Astrocyte of the spinal cord (primary cell): ENCODE measurements around the gene MYL3.

Experiments used
- DNase-seq: peaks from one replicate; pipeline ENCODE4 v3.0.0; 2011; ENCODE audit warnings: low read depth, low spot score
- H3K4me3 ChIP-seq: 2 replicates; pipeline ENCODE4 v1.5.1; 2011; ENCODE audit warnings: low read depth, mild to moderate bottlenecking, low read length, moderate library complexity
- CTCF ChIP-seq: IDR thresholded peaks from 2 replicates; pipeline ENCODE4 v1.5.1; 2012; ENCODE audit warnings: low read depth, mild to moderate bottlenecking, low read length, inconsistent platforms
- in situ Hi-C: cut with HindIII; loops from 2 replicates; pipeline ENCODE4 v1.10.0; 2017; ENCODE audit warnings: low sequenced_read_pairs

The MYL3 gene

GRCh38 chr3:46873521-46873920 lies 10.3 kb upstream of the MYL3 start:
- TF ChIP-seq CTCF, result no peak
- in situ Hi-C loops, result no loop called here
- no peak for DNase-seq
- H3K4me3 ChIP-seq, result no peak overlapping the region

- in situ Hi-C loops, result no loop called here
- no peak for TF ChIP-seq CTCF
- no peak for DNase-seq
- H3K4me3 ChIP-seq, result no peak overlapping the region
Measured at GRCh38 chr3:46871222-46871621, 8.0 kb upstream of the MYL3 start.

GRCh38 chr3:46870651-46871050 lies 7.4 kb upstream of the MYL3 start:
- in situ Hi-C loops, result no loop called here
- no peak overlapping the region for H3K4me3 ChIP-seq
- DNase-seq, result no peak
- TF ChIP-seq CTCF, result no peak

GRCh38 chr3:46869440-46869839 lies 6.2 kb upstream of the MYL3 start:
- no peak for DNase-seq
- H3K4me3 ChIP-seq, result no peak overlapping the region
- TF ChIP-seq CTCF, result no peak
- in situ Hi-C loops, result no loop called here

GRCh38 chr3:46868948-46869347 lies 5.7 kb upstream of the MYL3 start:
- no peak overlapping the region for H3K4me3 ChIP-seq
- in situ Hi-C loops, result no loop called here
- TF ChIP-seq CTCF, result no peak
- DNase-seq, result no peak

GRCh38 chr3:46868287-46868686 lies 5.0 kb upstream of the MYL3 start:
- in situ Hi-C loops, result no loop called here
- DNase-seq, result no peak
- no peak for TF ChIP-seq CTCF
- H3K4me3 ChIP-seq, result no peak overlapping the region

- no peak for TF ChIP-seq CTCF
- in situ Hi-C loops, result no loop called here
- no peak for DNase-seq
- H3K4me3 ChIP-seq, result no peak overlapping the region
Measured at GRCh38 chr3:46867550-46867898, 4.3 kb upstream of the MYL3 start.
